ENCODE data around the gene CNTLN. TPM values are rescaled to one million over a fixed set of nuclear protein-coding genes. Genes with fewer than 3 reads are reported as not detected.

Gene CNTLN
- total and polyA plus RNA-seq, 2 experiments from 2014 or later: 17.7 to 21.8 TPM

DNA sequence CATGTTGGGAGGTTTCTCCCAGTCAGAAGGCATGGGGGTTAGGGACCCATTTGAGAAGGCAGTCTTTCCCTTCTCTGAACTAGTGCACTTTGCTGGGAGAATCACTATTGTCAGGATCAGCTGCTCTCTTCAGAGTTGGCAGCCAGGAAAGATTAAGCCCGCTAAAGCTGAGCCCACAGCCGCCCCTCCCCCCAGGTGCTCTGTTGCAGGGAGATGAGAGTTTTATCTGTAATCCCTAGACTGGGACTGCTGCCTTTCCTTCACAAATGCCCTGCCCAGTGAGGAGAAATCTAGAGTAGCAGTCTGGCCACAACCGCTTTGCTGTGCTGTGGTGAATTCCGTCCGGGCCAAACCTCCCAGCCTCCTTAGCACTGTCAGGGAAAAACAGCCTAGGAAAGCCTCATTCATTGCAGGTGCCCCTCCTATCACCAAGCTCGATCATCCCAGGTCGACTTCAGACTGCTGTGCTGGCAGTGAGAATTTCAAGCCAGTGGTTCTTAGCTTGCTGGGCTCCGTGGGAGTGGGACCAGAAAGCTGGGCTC is 69.8 kb downstream of the CNTLN start:
- Mint-ChIP-seq H3K9me3 (peaks cover 31% of the 10 kb centered on the region), H3K27ac (no peak overlapping the region; the same call in 1 of the 2 replicates), H3K4me3 (no peak overlapping the region; the same call in 2 of the 3 replicates), H3K4me1 (peaks cover 14% of the 10 kb centered on the region), H3K36me3 (ENCODE audit: low read depth) (peaks cover 26% of the 10 kb centered on the region), H3K27me3 (ENCODE audit: insufficient read depth, low read depth, poor library complexity) (no peaks in the 10 kb centered on the region)
- Histone ChIP-seq H3K4me2 (peak overlapping the region; percentile 43), H3K9me2 (ENCODE audit: insufficient read depth) (no peaks in the 10 kb centered on the region), H3K27ac (ENCODE audit: low read depth) (peak overlapping the region; percentile 45; the same call in 1 of the 2 replicates), H3K4me1 (ENCODE audit: insufficient read depth) (peaks cover 12% of the 10 kb centered on the region; the same call in 1 of the 2 replicates), H3K79me2 (replicated peaks; ENCODE audit: insufficient read depth) (peaks cover 91% of the 10 kb centered on the region), H3K36me3 (ENCODE audit: insufficient read depth) (no peaks in the 10 kb centered on the region), H3K27me3 (ENCODE audit: insufficient read depth) (no peaks in the 10 kb centered on the region), H3F3A (replicated peaks; ENCODE audit: low read depth) (no peaks in the 10 kb centered on the region), H3K4me3 (no peak overlapping the region), H4K20me1 (replicated peaks; ENCODE audit: insufficient read depth) (0 out of 2 replicates have a peak, but pooled peaks cover 4% of the 10 kb centered on the region), H2AFZ (no peak overlapping the region)
- TF ChIP-seq JUNB (IDR thresholded peaks at IDR 0.05; ENCODE audit: unreplicated experiment) (no peak), EZH2phosphoT487 (IDR thresholded peaks at IDR 0.05; ENCODE audit: unreplicated experiment) (no peak)
- ATAC-seq (peak; percentile 82), DNase-seq (ENCODE audit: low spot score) (peak; percentile 48)

DNA sequence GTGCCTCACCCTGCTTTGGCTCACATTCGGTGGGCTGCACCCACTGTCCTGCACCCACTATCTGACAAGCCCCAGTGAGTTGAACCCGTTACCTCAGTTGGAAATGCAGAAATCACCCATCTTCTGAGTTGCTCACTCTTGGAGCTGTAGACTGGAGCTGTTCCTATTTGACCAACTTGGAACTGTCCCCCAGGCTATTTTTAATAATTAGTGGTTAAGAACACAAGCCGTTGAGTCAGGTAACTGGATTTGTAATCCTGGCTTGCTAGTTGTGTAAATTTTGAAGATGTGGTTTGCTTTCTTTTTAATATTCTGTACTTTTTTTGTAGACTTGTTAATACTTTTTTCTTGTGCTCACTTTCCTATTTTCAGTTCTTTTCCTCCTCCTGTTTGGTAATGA is 81.2 kb downstream of the CNTLN start:
- Histone ChIP-seq H3K4me1 (ENCODE audit: insufficient read depth) (peaks cover 13% of the 10 kb centered on the region), H3K27ac (ENCODE audit: low read depth) (no peak overlapping the region), H3K79me2 (replicated peaks; ENCODE audit: insufficient read depth) (peaks cover 40% of the 10 kb centered on the region), H3K27me3 (ENCODE audit: insufficient read depth) (no peaks in the 10 kb centered on the region), H3K9me2 (ENCODE audit: insufficient read depth) (no peaks in the 10 kb centered on the region), H3K4me3 (no peak overlapping the region), H3K36me3 (ENCODE audit: insufficient read depth) (no peaks in the 10 kb centered on the region), H4K20me1 (replicated peaks; ENCODE audit: insufficient read depth) (no peaks in the 10 kb centered on the region), H3K4me2 (no peak overlapping the region), H3F3A (replicated peaks; ENCODE audit: low read depth) (no peaks in the 10 kb centered on the region), H2AFZ (no peak overlapping the region)
- DNase-seq (ENCODE audit: low spot score): no peak
- peaks cover 1% of the 10 kb centered on the region for H3K27me3 Mint-ChIP-seq (ENCODE audit: insufficient read depth, low read depth, poor library complexity)
- H3K36me3 Mint-ChIP-seq (ENCODE audit: low read depth): peaks cover 25% of the 10 kb centered on the region
- ATAC-seq: no peak
- H3K4me3 Mint-ChIP-seq: no peak overlapping the region
- no peaks in the 10 kb centered on the region; the same call in 2 of the 3 replicates for H3K4me1 Mint-ChIP-seq
- H3K27ac Mint-ChIP-seq: no peak overlapping the region
- H3K9me3 Mint-ChIP-seq: peaks cover 44% of the 10 kb centered on the region
- TF ChIP-seq, protein P1, sequence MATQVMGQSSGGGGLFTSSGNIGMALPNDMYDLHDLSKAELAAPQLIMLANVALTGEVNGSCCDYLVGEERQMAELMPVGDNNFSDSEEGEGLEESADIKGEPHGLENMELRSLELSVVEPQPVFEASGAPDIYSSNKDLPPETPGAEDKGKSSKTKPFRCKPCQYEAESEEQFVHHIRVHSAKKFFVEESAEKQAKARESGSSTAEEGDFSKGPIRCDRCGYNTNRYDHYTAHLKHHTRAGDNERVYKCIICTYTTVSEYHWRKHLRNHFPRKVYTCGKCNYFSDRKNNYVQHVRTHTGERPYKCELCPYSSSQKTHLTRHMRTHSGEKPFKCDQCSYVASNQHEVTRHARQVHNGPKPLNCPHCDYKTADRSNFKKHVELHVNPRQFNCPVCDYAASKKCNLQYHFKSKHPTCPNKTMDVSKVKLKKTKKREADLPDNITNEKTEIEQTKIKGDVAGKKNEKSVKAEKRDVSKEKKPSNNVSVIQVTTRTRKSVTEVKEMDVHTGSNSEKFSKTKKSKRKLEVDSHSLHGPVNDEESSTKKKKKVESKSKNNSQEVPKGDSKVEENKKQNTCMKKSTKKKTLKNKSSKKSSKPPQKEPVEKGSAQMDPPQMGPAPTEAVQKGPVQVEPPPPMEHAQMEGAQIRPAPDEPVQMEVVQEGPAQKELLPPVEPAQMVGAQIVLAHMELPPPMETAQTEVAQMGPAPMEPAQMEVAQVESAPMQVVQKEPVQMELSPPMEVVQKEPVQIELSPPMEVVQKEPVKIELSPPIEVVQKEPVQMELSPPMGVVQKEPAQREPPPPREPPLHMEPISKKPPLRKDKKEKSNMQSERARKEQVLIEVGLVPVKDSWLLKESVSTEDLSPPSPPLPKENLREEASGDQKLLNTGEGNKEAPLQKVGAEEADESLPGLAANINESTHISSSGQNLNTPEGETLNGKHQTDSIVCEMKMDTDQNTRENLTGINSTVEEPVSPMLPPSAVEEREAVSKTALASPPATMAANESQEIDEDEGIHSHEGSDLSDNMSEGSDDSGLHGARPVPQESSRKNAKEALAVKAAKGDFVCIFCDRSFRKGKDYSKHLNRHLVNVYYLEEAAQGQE (IDR thresholded peaks at IDR 0.05; ENCODE audit: unreplicated experiment): no peak
- TF ChIP-seq STAT1 (IDR thresholded peaks at IDR 0.05; ENCODE audit: unreplicated experiment) (no peak), ZNF462 (CRISPR knock-in tag; IDR thresholded peaks at IDR 0.05) (no peak), CTCF (conservative IDR thresholded peaks at IDR 0.05; ENCODE audit: low read depth in 2 of 2) (no peak), NANOG (IDR thresholded peaks at IDR 0.05; ENCODE audit: borderline replicate concordance) (no peak), CREB1 (CRISPR knock-in tag; IDR thresholded peaks at IDR 0.05; ENCODE audit: low read depth) (no peak), EZH2phosphoT487 (IDR thresholded peaks at IDR 0.05; ENCODE audit: unreplicated experiment) (no peak), ZNF331 (CRISPR knock-in tag; IDR thresholded peaks at IDR 0.05; ENCODE audit: low read depth) (no peak), ZNF114 (CRISPR knock-in tag; IDR thresholded peaks at IDR 0.05) (no peak)
